Activated CD4-positive, alpha-beta T cell treated with anti-CD3 and anti-CD28 coated beads, Interleukin-10, Interleukin-2, amounts not matched to agents 100 ng/mL and 50 ng/mL, durations not matched to agents 16 hours and 8 hours (primary cell): ENCODE results near the gene LCLAT1.
"Not testable (repeated sequence)": the region's sequence is repeated elsewhere in the genome, so short reads cannot be mapped to it uniquely, and the experiment has no call there.

Source experiments
- DNase-seq: peaks from one replicate; pipeline ENCODE4 v3.0.0-alpha.2; 2020

The LCLAT1 gene

DNA sequence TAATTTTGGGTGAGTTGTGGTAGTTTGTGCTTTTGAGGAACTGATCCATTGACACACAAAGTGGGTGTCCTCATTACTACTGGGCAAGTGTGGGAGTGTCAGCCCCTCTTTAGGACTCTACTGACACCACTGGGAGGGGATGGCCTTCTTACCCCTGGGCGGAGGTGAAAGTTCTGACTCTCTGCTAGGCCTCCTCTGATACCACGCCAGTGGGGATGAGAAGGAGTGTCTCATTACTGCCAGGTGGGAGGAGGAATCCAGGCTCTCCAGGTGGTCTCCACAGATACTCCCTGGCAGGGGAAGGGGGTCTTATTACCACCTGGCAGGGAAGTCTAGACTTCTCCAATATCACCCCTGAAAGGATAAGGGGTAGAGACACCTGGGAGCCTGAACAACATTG, 9.1 kb downstream of the LCLAT1 start:
- no peak for DNase-seq

GRCh38 chr2:30456579-30456978, 9.5 kb downstream of the LCLAT1 start:
- DNase-seq = no peak

DNA sequence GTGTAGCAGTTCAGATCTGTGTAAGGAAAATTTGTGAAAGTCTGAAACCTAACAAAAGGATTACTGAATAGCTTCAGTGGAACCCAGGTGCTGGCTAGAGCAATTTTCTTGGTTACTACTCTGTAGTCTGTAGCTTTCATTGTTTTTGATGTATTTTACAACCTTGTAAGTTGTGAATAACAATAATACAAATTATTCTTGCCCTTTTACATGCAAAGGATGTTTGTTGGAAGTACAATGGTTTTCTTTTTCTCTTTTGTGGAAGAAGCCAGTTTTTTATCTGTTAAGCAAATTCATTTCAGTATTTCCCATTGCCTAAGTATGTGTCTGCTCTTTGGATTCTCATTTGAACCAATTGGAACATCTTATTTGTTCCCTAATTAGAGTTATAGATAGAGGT, 10.2 kb downstream of the LCLAT1 start:
- no peak for DNase-seq

- no peak for DNase-seq
Measured at GRCh38 chr2:30459140-30459539, 12.1 kb downstream of the LCLAT1 start.

DNA sequence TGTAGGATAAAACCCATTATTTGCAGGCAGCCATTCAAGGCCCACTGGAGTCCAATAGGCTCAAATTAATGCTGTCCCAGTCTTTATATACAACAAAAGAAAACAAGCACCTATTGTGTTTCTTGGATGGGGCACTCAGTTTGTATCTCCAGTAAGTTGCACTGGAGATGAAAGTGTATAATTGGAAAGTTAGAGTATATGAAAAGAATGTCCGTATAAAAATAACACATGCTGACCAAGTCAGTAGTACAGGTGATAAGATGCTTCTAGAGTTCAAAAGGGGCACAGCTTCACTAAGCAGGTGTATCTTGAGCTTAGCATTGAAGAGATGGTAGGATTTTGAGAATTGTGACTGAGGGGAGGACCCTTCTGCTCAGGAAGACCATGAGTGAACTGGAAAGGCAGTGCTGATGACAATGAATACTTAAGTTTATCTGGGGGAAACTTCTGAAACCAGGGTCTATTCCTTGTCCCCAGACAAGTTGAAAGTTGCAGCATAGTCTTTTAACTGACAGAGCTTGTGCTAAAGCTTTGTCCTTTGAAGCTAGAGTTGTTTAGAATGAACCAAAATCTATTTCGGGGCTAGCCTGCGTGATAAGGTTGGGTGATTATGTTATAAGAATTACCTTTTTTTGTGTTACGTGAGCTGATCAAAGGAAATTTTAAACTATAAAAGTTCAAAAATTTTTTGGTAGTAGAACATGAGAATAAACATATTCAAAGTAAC, 15.2 kb downstream of the LCLAT1 start:
- DNase-seq = no peak

- no peak for DNase-seq
Measured at GRCh38 chr2:30463535-30463934, 16.5 kb downstream of the LCLAT1 start.

GRCh38 chr2:30464544-30465170, 17.6 kb downstream of the LCLAT1 start:
- DNase-seq = no peak

- DNase-seq = no peak
Measured at GRCh38 chr2:30465171-30465545, 18.1 kb downstream of the LCLAT1 start.

DNA sequence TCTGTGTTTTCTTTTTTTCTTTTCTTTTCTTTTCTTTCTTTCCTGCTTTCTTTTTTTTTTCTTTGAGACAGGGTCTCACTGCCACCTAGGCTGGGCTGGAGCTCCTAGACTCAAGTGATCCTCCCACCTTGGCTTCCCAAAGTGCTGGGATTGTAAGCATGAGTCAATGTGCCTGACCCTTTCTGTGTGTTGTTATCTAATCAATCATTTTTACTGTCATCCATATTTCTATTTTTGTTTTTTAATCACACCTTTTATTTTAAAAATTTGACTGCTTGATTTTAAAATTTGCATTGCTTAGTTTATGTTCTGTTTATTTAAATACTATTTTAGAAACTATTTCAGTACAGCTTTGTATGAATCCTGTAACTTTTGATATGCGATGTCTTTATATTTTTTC, 19.2 kb downstream of the LCLAT1 start:
- no peak for DNase-seq

- not testable (repeated sequence) for DNase-seq
Measured at GRCh38 chr2:30467062-30467826, 20.2 kb downstream of the LCLAT1 start.

DNA sequence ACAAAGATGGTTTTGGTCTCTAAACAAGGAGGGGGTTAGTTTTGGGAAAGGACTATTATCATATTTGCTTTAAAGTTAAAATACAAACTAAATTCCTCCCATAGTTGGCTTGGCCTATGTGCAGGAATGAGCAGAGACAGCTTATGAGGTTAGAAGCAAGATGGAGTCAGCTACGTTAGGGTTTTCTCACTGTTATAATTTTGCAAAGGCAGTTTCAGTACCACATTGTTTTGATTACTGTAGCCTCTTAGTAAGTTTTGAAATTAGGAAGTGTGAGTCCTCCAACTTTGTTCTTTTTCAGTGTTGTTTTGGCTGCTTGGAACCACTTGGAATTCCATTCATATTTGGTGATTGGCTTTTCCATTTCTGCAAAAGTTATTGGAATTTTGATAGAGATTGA, 23.4 kb downstream of the LCLAT1 start:
- no peak for DNase-seq

GRCh38 chr2:30472326-30472725, 25.3 kb downstream of the LCLAT1 start:
- DNase-seq = peak; percentile 6

DNA sequence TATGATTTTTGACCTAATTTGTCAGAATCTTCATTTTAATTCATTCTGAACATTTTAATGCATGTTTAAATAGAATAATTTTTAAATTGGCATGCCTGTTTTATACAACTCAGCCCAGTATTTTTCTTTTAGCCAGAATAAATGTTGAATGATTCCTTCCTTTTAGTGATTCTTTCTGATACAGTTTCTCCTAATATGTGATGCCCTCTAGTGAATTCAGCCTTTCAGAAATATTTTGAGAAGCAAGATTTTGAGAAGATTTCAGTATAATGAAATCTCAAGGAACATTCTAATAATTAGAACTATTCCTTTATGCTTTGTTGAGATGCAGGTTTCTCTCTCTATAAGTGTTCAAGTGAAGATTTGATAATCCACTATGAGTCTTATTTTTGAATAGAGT, 28.5 kb downstream of the LCLAT1 start:
- no peak for DNase-seq

- DNase-seq = no peak
Measured at GRCh38 chr2:30476636-30477035, 29.6 kb downstream of the LCLAT1 start.

GRCh38 chr2:30480703-30481322, 33.8 kb downstream of the LCLAT1 start:
- DNase-seq = no peak

DNA sequence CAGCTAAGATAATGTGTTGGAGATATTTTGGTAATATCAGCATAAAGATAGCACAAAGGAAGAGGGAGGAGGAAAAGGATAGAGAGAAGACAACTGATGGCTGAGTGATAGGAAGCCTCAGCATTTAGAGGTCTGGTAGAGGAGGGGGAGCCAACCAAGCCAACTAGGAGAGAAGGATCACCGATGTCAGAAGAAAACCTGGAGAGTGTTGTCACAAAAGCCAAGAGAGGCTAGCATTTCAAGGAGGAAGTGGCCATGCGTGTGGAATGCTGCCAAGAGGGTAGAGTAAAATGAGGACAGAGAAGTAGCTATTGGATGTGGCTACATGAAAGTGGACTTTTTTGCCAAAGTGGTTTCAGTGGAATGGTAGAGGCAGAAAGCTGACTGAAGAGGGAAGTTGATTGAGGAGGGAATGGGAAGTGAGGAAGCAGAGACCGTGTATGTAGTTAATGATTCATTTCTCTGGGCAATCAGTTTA, 34.3 kb downstream of the LCLAT1 start:
- DNase-seq = no peak

- DNase-seq = no peak
Measured at GRCh38 chr2:30482011-30482410, 35.0 kb downstream of the LCLAT1 start.

GRCh38 chr2:30484145-30484544, 37.1 kb downstream of the LCLAT1 start:
- no peak for DNase-seq

DNA sequence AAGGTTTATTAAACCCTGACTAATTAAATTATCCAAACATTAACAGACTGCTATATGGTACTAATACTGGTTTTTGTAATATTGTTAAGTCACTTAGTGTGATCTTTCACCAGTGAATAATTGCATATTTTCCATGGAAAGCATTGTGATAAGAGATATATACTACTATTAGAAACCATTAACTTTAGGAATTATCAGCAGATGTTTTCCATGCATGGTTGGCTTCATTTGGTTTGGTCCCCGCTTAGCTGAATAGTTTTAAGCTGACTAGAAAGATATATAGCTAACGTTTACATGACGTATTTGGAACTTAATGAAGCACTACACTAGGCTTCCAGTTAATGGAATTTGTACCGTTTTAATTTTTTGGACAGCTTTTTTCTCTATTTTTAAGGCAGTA, 37.9 kb downstream of the LCLAT1 start:
- DNase-seq = no peak

DNA sequence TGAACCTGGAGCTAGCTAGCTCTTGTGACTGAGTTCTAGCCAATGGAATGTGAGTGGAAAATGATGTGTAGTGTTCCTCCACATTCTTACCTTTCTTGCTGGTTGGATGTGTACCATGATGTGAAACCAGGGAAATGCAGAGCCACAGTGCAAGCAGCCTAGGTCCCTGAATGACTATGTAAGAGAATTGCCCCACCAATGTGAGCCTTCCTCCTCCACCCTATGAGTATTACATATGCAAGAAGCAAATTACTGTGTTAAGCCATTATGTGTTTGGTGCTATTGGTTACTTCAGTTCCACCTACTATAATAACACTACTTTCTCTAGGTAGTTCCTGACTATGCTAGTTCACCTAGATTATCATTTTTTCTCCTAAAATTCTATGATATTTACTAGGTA, 39.6 kb downstream of the LCLAT1 start:
- no peak for DNase-seq

DNA sequence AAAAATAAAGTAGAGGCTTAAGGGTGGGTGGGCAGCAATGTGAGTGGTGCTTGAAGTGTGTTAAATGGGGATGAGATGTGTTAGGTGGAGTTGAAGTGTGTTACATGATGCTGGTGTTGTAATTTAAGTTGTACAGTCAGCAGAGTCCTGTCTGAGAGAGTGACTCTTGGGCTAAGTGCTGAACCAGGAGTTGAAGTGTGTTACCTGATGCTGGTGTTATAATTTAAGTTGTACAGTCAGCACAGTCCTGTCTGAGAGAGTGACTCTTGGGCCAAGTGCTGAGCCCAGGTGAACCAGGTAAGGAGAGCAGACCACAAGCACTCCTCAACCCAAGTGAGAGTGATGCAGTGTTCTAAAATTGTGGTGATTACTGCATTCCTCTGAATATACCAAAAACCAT, 40.6 kb downstream of the LCLAT1 start:
- no peak for DNase-seq

DNA sequence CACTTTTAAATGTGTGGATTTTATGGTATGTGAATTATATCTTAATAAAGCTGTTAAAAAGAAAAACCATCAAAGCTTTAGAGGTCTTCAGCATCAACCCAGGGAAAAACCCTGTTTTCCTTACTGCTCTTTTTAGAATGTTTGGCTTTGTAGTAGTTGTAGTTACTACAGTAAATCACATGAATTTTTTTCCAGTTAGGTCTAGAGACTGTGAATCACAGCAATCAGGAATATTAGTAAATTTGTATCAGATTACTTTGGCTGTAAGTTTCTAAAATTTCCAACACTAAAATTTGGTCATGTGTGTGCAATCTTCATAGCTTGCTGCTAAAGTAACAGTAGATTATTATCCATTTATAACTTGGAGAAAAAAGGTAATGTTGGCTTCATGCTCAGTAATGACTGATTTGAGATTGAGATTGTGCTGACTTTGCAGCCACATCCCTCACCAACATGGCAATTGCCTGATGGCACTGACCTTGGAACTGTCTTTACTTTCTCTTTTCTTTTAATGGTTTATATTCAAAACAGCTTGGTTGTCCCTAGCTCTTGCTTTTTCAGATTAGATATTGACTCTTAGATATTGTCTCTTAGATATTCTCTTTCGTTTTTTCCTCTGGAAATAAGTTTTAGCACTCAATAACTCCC, 41.1 kb downstream of the LCLAT1 start:
- no peak for DNase-seq

DNA sequence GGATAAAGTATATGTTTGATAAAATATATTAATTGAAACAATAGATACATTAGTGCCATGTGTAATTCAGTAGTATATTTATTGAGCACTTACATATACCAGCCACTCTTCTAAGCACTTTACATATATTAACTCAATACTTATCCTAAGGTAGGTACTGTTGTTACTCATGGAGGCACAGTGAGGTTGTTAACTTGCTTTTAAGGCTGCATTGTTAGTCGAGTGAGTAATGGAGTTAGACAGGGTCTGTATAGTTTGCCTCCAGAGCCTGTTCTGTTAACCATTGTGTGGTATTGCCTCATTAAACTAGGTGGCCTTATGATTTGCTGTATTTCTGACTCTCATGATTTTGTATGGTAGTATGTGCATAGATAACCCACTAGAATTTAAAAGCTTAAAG, 44.2 kb downstream of the LCLAT1 start:
- DNase-seq = no peak
